Measurements from ENCODE around the gene CPNE9. TPM values are rescaled to one million over a fixed set of nuclear protein-coding genes. Genes with fewer than 3 reads are reported as not detected.
A peak's percentile ranks its signal among the peaks of the same experiment; 100 is the strongest.

Gene CPNE9
- total and polyA plus RNA-seq, 2 of the 13 experiments (the other 11 are each of a cell fraction or from before 2014, with no cell fraction given) = 0.20 TPM; not detected in 1

GRCh38 chr3:9749645-9750555 lies 46.3 kb downstream of the CPNE9 start, which contains the start of gene OGG1 (continued):
- peak; percentile 51; the same call in 1 of the 2 replicates for TF ChIP-seq ZSCAN5A (CRISPR knock-in tag; IDR thresholded peaks at IDR 0.05; ENCODE audit: borderline replicate concordance)
- TF ChIP-seq BORCS8-MEF2B (CRISPR knock-in tag; IDR thresholded peaks at IDR 0.05) = peak; percentile 65; the same call in 1 of the 2 replicates
- TF ChIP-seq ZNF891 (CRISPR knock-in tag; IDR thresholded peaks at IDR 0.05) = 0 out of 2 replicates have a peak, but pooled peaks have one; percentile 49
- no peak for TF ChIP-seq PBX3 (CRISPR knock-in tag; IDR thresholded peaks at IDR 0.05; ENCODE audit: borderline replicate concordance)
- TF ChIP-seq ZNF333 (CRISPR knock-in tag; IDR thresholded peaks at IDR 0.05; ENCODE audit: borderline replicate concordance) = no peak
- no peak for TF ChIP-seq CHCHD3 (CRISPR knock-in tag; IDR thresholded peaks at IDR 0.05)
- peak; percentile 89 for TF ChIP-seq ZNF350 (CRISPR knock-in tag; IDR thresholded peaks at IDR 0.05; ENCODE audit: borderline replicate concordance, low read depth)
- no peak for TF ChIP-seq ZNF549 (CRISPR knock-in tag; IDR thresholded peaks at IDR 0.05)
- no peak for TF ChIP-seq HMG20B (CRISPR knock-in tag; conservative IDR thresholded peaks at IDR 0.05)
- TF ChIP-seq FOXK1 (CRISPR knock-in tag; IDR thresholded peaks at IDR 0.05; ENCODE audit: borderline replicate concordance, low read depth) = no peak; the same call in 1 of the 2 replicates
- TF ChIP-seq ATF3 (CRISPR knock-in tag; IDR thresholded peaks at IDR 0.05) = no peak
- 0 out of 2 replicates have a peak, but pooled peaks have one; percentile 71 for TF ChIP-seq RFXAP (CRISPR knock-in tag; IDR thresholded peaks at IDR 0.05; ENCODE audit: borderline replicate concordance)
- 0 out of 2 replicates have a peak, but pooled peaks have one; percentile 37 for TF ChIP-seq HIVEP1 (CRISPR knock-in tag; IDR thresholded peaks at IDR 0.05)
- no peak for TF ChIP-seq SRF (IDR thresholded peaks at IDR 0.05; ENCODE audit: low read depth, low read length)
- peak; percentile 97 for TF ChIP-seq HNRNPL (IDR thresholded peaks at IDR 0.05; ENCODE audit: low read depth, low read length)
- TF ChIP-seq LRRFIP1 (CRISPR knock-in tag; conservative IDR thresholded peaks at IDR 0.05) = no peak
- no peak for TF ChIP-seq PRPF4 (IDR thresholded peaks at IDR 0.05; ENCODE audit: low read depth, low read length, poor library complexity, severe bottlenecking)
- TF ChIP-seq AGO2 (optimal IDR thresholded peaks at IDR 0.05; ENCODE audit: low read depth, low read length) = peak; percentile 80
- no peak for TF ChIP-seq ZNF326 (CRISPR knock-in tag; IDR thresholded peaks at IDR 0.05; ENCODE audit: borderline replicate concordance)
- TF ChIP-seq ZNF816 (CRISPR knock-in tag; IDR thresholded peaks at IDR 0.05; ENCODE audit: borderline replicate concordance) = 0 out of 2 replicates have a peak, but pooled peaks have one; percentile 32
- TF ChIP-seq PHB2 (IDR thresholded peaks at IDR 0.05; ENCODE audit: partially characterized antibody) = no peak
- no peak for TF ChIP-seq HOMEZ (CRISPR knock-in tag; IDR thresholded peaks at IDR 0.05; ENCODE audit: low read depth)

Data from HepG2 (cell line).